Erythroblast (primary cell): Measurements from ENCODE around the gene TTC39C.

ENCODE experiments used
- GATA1 ChIP-seq: IDR thresholded peaks from 2 replicates; pipeline ENCODE4 v1.6.1; 2011; ENCODE audit warnings: low read depth, mild to moderate bottlenecking, control low read depth, low read length, moderate library complexity
- POLR2A ChIP-seq: IDR thresholded peaks from 2 replicates; pipeline ENCODE4 v1.6.1; 2011; ENCODE audit warnings: mild to moderate bottlenecking, low read length

GRCh38 chr18:23983112-23983511 is 31.4 kb upstream of the TTC39C start:
- TF ChIP-seq POLR2A = no peak
- TF ChIP-seq GATA1 = no peak
